Liver (tissue), 9 donors: ENCODE results near the gene COG2. TPM values are rescaled to one million over a fixed set of nuclear protein-coding genes. Genes with fewer than 3 reads are reported as not detected.

Source experiments
- DNase-seq: peaks from one replicate; pipeline ENCODE4 v3.0.0-alpha.2; 2017; ENCODE audit warnings: low spot score
- H3K27ac ChIP-seq, 2 donors: one replicate each; pipeline ENCODE4 v1.7.0; 2013; ENCODE audit warnings: inconsistent platforms in 2 of 2, low read length in 2 of 2, control low read depth in 1 of 2, low read depth in 1 of 2, mild to moderate bottlenecking in 1 of 2
- H3K27me3 ChIP-seq, 4 donors: one replicate each; pipeline versions ENCODE4 v1.6.1 to v1.7.0; 2013; ENCODE audit warnings: low read length in 3 of 4, inconsistent platforms in 1 of 4, mild to moderate bottlenecking in 1 of 4, moderate library complexity in 1 of 4; ENCODE audit not compliant: control insufficient read depth in 4 of 4, insufficient read depth in 4 of 4
- H3K36me3 ChIP-seq, 4 donors: one replicate each; pipeline versions ENCODE4 v1.6.1 to v1.7.0; 2013; ENCODE audit warnings: low read length in 3 of 4, mild to moderate bottlenecking in 3 of 4, low read depth in 1 of 4, moderate library complexity in 1 of 4; ENCODE audit not compliant: control insufficient read depth in 4 of 4, insufficient read depth in 3 of 4
- H3K4me1 ChIP-seq, 4 donors: one replicate each; pipeline versions ENCODE4 v1.6.1 to v1.7.0; 2013; ENCODE audit warnings: low read length in 3 of 4, mild to moderate bottlenecking in 3 of 4, moderate library complexity in 1 of 4; ENCODE audit not compliant: control insufficient read depth in 4 of 4, insufficient read depth in 4 of 4
- H3K4me3 ChIP-seq, 3 donors: one replicate each; pipeline versions ENCODE4 v1.6.1 to v1.7.0; 2013; ENCODE audit warnings: low read length in 3 of 3, control low read depth in 1 of 3, low read depth in 1 of 3, mild to moderate bottlenecking in 1 of 3
- H3K9ac ChIP-seq, 2 donors: one replicate each; pipeline ENCODE4 v1.7.0; 2013; ENCODE audit warnings: low read length in 2 of 2, mild to moderate bottlenecking in 2 of 2, moderate library complexity in 2 of 2, control low read depth in 1 of 2, low read depth in 1 of 2
- H3K9me3 ChIP-seq, 4 donors: one replicate each; pipeline versions ENCODE4 v1.6.1 to v1.7.0; 2013; ENCODE audit warnings: low read length in 3 of 4; ENCODE audit not compliant: control insufficient read depth in 4 of 4
- EGR1 ChIP-seq, 2 donors: IDR thresholded peaks; 2 replicates each; pipeline ENCODE4 v1.6.1; 2016 to 2018; ENCODE audit warnings: antibody characterized with exemption in 2 of 2, low read depth in 2 of 2
- FOXA1 ChIP-seq: IDR thresholded peaks from 2 replicates; pipeline ENCODE4 v1.6.1; 2016; ENCODE audit warnings: antibody characterized with exemption
- FOXA2 ChIP-seq: IDR thresholded peaks from 2 replicates; pipeline ENCODE4 v1.6.1; 2016; ENCODE audit warnings: antibody characterized with exemption
- GABPA ChIP-seq, 2 donors: IDR thresholded peaks in 1 of 2; conservative IDR thresholded peaks in 1 of 2; 2 replicates each; pipeline ENCODE4 v1.6.1; 2016; ENCODE audit warnings: antibody characterized with exemption in 2 of 2, mild to moderate bottlenecking in 1 of 2, moderate library complexity in 1 of 2
- HNF4A ChIP-seq, 2 donors: conservative IDR thresholded peaks; 2 replicates each; pipeline ENCODE4 v1.6.1; 2016; ENCODE audit warnings: antibody characterized with exemption in 2 of 2, mild to moderate bottlenecking in 2 of 2
- HNF4G ChIP-seq: IDR thresholded peaks from 2 replicates; pipeline ENCODE4 v1.6.1; 2016; ENCODE audit warnings: antibody characterized with exemption
- JUND ChIP-seq, 2 donors: IDR thresholded peaks; 2 replicates each; pipeline ENCODE4 v1.6.1; 2016; ENCODE audit warnings: antibody characterized with exemption in 2 of 2
- NR2F2 ChIP-seq: IDR thresholded peaks from 2 replicates; pipeline ENCODE4 v1.6.1; 2016; ENCODE audit warnings: antibody characterized with exemption
- RAD21 ChIP-seq, 2 donors: IDR thresholded peaks; 2 replicates each; pipeline ENCODE4 v1.6.1; 2016; ENCODE audit warnings: antibody characterized with exemption in 2 of 2, mild to moderate bottlenecking in 2 of 2
- RXRA ChIP-seq, 2 donors: IDR thresholded peaks; 2 replicates each; pipeline ENCODE4 v1.6.1; 2017 to 2018; ENCODE audit warnings: antibody characterized with exemption in 2 of 2, mild to moderate bottlenecking in 1 of 2
- SP1 ChIP-seq: IDR thresholded peaks from 2 replicates; pipeline ENCODE4 v1.6.1; 2018; ENCODE audit warnings: antibody characterized with exemption, mild to moderate bottlenecking
- TAF1 ChIP-seq: conservative IDR thresholded peaks from 2 replicates; pipeline ENCODE4 v1.6.1; 2016; ENCODE audit warnings: antibody characterized with exemption, mild to moderate bottlenecking
- YY1 ChIP-seq: IDR thresholded peaks from 2 replicates; pipeline ENCODE4 v1.6.1; 2016; ENCODE audit warnings: antibody characterized with exemption, mild to moderate bottlenecking
- WGBS: extraction: QIAGEN DNeasy Blood & Tissue Kit; methylation state at CpG from one replicate; pipeline ENCODE4 v1.1.7; 2013; 5-methylcytosine and 5-hydroxymethylcytosine counted together
- polyA plus RNA-seq, 2 donors: library from polyadenylated mRNA; stranded (reverse) in 1 of 2; unstranded in 1 of 2; fragments of 200-250 nt in 1 of 2; fragments of >200 nt in 1 of 2; fragmentation: Nextera tagmentation in 1 of 2; extraction: Ambion mirVana in 1 of 2; gene quantifications; one replicate each; pipeline versions ENCODE4 v1.2.1 to v1.2.3, GENCODE V29; 2013 to 2015
- total RNA-seq, 2 donors: library from RNA; depleted of rRNA; stranded (reverse); fragments of >200 nt; gene quantifications; one replicate each; pipeline ENCODE4 v1.2.3, GENCODE V29; 2014
- TF ChIP-seq, protein P1 (sequence below): IDR thresholded peaks from 2 replicates; pipeline ENCODE4 v1.6.1; 2016; ENCODE audit warnings: antibody characterized with exemption
- TF ChIP-seq, protein P2 (sequence below): IDR thresholded peaks from 2 replicates; pipeline ENCODE4 v1.6.1; 2016; ENCODE audit warnings: antibody characterized with exemption, mild to moderate bottlenecking
- TF ChIP-seq, protein P3 (sequence below): fragments of 150-350 bp; IDR thresholded peaks from 2 replicates; pipeline ENCODE4 v1.5.1; 2017; ENCODE audit warnings: improper control_type of control experiment, low read depth, low read length; ENCODE audit not compliant: missing input control
- TF ChIP-seq, protein P4 (sequence below): IDR thresholded peaks from 2 replicates; pipeline ENCODE4 v1.6.1; 2016; ENCODE audit warnings: antibody characterized with exemption
- TF ChIP-seq, protein P5 (sequence below): IDR thresholded peaks from 2 replicates; pipeline ENCODE4 v1.6.1; 2016; ENCODE audit warnings: antibody characterized with exemption
- donor health status: healthy.
- donor health status: healthy.
- donor health status: healthy.
- donor health status: healthy.
- donor health status: healthy.

COG2 gene
- total and polyA plus RNA-seq, 4 donors, result 6.4 to 16.1 (median 14.3) TPM

DNA sequence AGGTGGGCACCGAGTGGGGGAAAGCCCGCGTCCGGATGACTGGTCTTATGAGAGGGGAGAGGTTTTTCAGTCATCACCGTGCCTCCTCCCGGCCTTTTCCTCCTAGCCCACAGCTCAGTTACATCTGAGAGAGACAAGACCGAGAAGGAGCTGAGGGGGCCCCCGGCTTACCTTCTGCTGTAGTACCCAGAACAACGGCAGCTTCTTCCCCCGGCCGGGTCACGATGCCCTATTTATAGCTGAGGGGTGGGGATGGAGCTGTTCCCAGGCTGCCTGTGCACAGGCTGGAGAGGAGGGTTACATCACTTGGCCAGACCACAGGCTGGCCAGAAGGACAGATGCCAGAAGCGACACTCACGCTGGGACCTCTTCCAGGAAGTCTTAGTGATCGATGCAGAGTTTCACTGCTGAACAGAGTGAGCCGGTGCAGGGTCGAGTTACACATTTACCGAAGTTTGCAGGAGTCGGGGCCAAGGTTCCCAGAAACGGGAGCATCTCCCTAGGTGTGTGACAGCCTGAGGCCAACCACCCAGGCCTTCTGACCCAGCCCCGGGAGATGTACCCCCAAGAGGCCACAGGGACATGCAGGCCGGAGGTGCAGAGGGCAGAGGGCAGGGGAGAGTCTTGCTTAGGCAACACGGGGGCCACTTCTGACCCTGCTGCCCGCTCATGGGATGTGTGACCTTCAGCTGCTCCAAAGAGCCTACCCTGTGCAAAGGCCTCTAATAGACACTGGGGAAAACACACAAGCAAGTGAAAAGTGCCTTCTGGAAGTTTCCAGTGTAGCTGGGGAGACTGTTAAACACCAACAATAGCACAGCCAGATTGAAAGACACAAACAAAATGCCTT, 71.9 kb downstream of the COG2 start, which contains the start of gene AGT:
TSS of gene AGT (minus strand) at position 208 of the 850 bp plus-strand sequence. CDS start 3,299 bp downstream, outside the sequence.
- H3K36me3 ChIP-seq, result peaks cover 0 to 7% (median 6%) of the 10 kb centered on the region in 4 donors
- peak within 1 kb of the TSS; percentile 59 to 85 for H3K27ac ChIP-seq
- peak; percentile 78 for DNase-seq
- peak within 1 kb of the TSS; percentile 76 to 90 for H3K9ac ChIP-seq
- WGBS, result 12% methylated on average over 24 of the region's 24 CpGs
- H3K4me1 ChIP-seq, result peaks cover 3 to 62% (median 44%) of the 10 kb centered on the region in 4 donors
- TF ChIP-seq HNF4G (peak; percentile 97), TAF1 (peak; percentile 98), FOXA1 (peak; percentile 73), EGR1 (IDR thresholded peaks at IDR 0.05; ENCODE audit: low read depth in 2 of 2) (peak; percentile 73 to 74), GABPA (IDR thresholded peaks at IDR 0.05 in 1 of 2, conservative IDR thresholded peaks at IDR 0.05 in 1 of 2) (peak in 1 of 2 donors; percentile 33), JUND (IDR thresholded peaks at IDR 0.05) (peak; percentile 96 to 97), YY1 (peak; percentile 81), NR2F2 (peak; percentile 99), RAD21 (IDR thresholded peaks at IDR 0.05) (peak; percentile 53 to 62), RXRA (IDR thresholded peaks at IDR 0.05) (peak; percentile 100), HNF4A (conservative IDR thresholded peaks at IDR 0.05) (peak; percentile 97 to 99), SP1 (peak; percentile 99), FOXA2 (peak; percentile 77)
- TF ChIP-seq, protein P1, sequence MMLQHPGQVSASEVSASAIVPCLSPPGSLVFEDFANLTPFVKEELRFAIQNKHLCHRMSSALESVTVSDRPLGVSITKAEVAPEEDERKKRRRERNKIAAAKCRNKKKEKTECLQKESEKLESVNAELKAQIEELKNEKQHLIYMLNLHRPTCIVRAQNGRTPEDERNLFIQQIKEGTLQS, result peak; percentile 93
- TF ChIP-seq, protein P2, sequence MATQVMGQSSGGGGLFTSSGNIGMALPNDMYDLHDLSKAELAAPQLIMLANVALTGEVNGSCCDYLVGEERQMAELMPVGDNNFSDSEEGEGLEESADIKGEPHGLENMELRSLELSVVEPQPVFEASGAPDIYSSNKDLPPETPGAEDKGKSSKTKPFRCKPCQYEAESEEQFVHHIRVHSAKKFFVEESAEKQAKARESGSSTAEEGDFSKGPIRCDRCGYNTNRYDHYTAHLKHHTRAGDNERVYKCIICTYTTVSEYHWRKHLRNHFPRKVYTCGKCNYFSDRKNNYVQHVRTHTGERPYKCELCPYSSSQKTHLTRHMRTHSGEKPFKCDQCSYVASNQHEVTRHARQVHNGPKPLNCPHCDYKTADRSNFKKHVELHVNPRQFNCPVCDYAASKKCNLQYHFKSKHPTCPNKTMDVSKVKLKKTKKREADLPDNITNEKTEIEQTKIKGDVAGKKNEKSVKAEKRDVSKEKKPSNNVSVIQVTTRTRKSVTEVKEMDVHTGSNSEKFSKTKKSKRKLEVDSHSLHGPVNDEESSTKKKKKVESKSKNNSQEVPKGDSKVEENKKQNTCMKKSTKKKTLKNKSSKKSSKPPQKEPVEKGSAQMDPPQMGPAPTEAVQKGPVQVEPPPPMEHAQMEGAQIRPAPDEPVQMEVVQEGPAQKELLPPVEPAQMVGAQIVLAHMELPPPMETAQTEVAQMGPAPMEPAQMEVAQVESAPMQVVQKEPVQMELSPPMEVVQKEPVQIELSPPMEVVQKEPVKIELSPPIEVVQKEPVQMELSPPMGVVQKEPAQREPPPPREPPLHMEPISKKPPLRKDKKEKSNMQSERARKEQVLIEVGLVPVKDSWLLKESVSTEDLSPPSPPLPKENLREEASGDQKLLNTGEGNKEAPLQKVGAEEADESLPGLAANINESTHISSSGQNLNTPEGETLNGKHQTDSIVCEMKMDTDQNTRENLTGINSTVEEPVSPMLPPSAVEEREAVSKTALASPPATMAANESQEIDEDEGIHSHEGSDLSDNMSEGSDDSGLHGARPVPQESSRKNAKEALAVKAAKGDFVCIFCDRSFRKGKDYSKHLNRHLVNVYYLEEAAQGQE, result peak; percentile 95
- TF ChIP-seq, protein P3, sequence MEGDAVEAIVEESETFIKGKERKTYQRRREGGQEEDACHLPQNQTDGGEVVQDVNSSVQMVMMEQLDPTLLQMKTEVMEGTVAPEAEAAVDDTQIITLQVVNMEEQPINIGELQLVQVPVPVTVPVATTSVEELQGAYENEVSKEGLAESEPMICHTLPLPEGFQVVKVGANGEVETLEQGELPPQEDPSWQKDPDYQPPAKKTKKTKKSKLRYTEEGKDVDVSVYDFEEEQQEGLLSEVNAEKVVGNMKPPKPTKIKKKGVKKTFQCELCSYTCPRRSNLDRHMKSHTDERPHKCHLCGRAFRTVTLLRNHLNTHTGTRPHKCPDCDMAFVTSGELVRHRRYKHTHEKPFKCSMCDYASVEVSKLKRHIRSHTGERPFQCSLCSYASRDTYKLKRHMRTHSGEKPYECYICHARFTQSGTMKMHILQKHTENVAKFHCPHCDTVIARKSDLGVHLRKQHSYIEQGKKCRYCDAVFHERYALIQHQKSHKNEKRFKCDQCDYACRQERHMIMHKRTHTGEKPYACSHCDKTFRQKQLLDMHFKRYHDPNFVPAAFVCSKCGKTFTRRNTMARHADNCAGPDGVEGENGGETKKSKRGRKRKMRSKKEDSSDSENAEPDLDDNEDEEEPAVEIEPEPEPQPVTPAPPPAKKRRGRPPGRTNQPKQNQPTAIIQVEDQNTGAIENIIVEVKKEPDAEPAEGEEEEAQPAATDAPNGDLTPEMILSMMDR, result no peak
- TF ChIP-seq, protein P4, sequence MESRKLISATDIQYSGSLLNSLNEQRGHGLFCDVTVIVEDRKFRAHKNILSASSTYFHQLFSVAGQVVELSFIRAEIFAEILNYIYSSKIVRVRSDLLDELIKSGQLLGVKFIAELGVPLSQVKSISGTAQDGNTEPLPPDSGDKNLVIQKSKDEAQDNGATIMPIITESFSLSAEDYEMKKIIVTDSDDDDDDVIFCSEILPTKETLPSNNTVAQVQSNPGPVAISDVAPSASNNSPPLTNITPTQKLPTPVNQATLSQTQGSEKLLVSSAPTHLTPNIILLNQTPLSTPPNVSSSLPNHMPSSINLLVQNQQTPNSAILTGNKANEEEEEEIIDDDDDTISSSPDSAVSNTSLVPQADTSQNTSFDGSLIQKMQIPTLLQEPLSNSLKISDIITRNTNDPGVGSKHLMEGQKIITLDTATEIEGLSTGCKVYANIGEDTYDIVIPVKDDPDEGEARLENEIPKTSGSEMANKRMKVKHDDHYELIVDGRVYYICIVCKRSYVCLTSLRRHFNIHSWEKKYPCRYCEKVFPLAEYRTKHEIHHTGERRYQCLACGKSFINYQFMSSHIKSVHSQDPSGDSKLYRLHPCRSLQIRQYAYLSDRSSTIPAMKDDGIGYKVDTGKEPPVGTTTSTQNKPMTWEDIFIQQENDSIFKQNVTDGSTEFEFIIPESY, result peak; percentile 96
- TF ChIP-seq, protein P5, sequence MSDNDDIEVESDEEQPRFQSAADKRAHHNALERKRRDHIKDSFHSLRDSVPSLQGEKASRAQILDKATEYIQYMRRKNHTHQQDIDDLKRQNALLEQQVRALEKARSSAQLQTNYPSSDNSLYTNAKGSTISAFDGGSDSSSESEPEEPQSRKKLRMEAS, result peak; percentile 94
- H3K9me3 ChIP-seq, result no peaks in the 10 kb centered on the region
- H3K4me3 ChIP-seq, result peak within 1 kb of the TSS; percentile 55 to 87 (median 84)
- H3K27me3 ChIP-seq, result no peaks in the 10 kb centered on the region
